ELR (cell line): ENCODE measurements around the gene OOEP.
"Not testable (repeated sequence)": the region's sequence is repeated elsewhere in the genome, so short reads cannot be mapped to it uniquely, and the experiment has no call there.

Experiments used
- DNase-seq: peaks from one replicate; pipeline ENCODE4 v3.0.0-alpha.2; 2015; ENCODE audit warnings: low read depth

OOEP gene

GRCh38 chr6:73369563-73369962 is at the start of gene OOEP:
OOEP (minus strand) TSS chr6:73369897; CDS start chr6:73369792, 105 bp downstream.
- DNase-seq = no peak

GRCh38 chr6:73418081-73418741 is 48.5 kb upstream of the OOEP start:
- peak; percentile 23 for DNase-seq

- DNase-seq = no peak
Observed at GRCh38 chr6:73413102-73413501, 43.4 kb upstream of the OOEP start.

GRCh38 chr6:73409395-73409794 is 39.7 kb upstream of the OOEP start:
- peak; percentile 22 for DNase-seq

- no peak for DNase-seq
Observed at GRCh38 chr6:73400656-73401055, 31.0 kb upstream of the OOEP start.

GRCh38 chr6:73395875-73396274 is 26.2 kb upstream of the OOEP start:
- no peak for DNase-seq

GRCh38 chr6:73394577-73395354 is 25.1 kb upstream of the OOEP start, which contains the start of gene DDX43:
DDX43 (plus strand) TSS chr6:73394828; CDS start chr6:73394906, 78 bp downstream.
- no peak for DNase-seq

- peak; percentile 22 for DNase-seq
Observed at GRCh38 chr6:73393278-73393677, 23.6 kb upstream of the OOEP start.

GRCh38 chr6:73392188-73392587 is 22.5 kb upstream of the OOEP start:
- DNase-seq = not testable (repeated sequence)

GRCh38 chr6:73391675-73392074 is 22.0 kb upstream of the OOEP start:
- DNase-seq = no peak

- DNase-seq = no peak
Observed at GRCh38 chr6:73389854-73390253, 20.2 kb upstream of the OOEP start.

- peak; percentile 87 for DNase-seq
Observed at GRCh38 chr6:73388800-73389512, 19.3 kb upstream of the OOEP start.

- no peak for DNase-seq
Observed at GRCh38 chr6:73388433-73388799, 18.7 kb upstream of the OOEP start.

- peak; percentile 61 for DNase-seq
Observed at GRCh38 chr6:73382462-73383113, 12.9 kb upstream of the OOEP start.

GRCh38 chr6:73381531-73381930 is 11.8 kb upstream of the OOEP start:
- not testable (repeated sequence) for DNase-seq

- no peak for DNase-seq
Observed at GRCh38 chr6:73377225-73377624, 7.5 kb upstream of the OOEP start.

- DNase-seq = no peak
Observed at GRCh38 chr6:73375216-73375615, 5.5 kb upstream of the OOEP start.

GRCh38 chr6:73372516-73372915 is 2.8 kb upstream of the OOEP start:
- no peak for DNase-seq

GRCh38 chr6:73371984-73372383 is 2.3 kb upstream of the OOEP start:
- DNase-seq = no peak

GRCh38 chr6:73369157-73369556 is 540 bp downstream of the OOEP start:
- DNase-seq = no peak

- no peak for DNase-seq
Observed at GRCh38 chr6:73368675-73369074, 1.0 kb downstream of the OOEP start.

- no peak for DNase-seq
Observed at GRCh38 chr6:73367761-73368355, 1.8 kb downstream of the OOEP start.
